GM13977 (cell line): ENCODE data around the gene UVSSA.

Experiments used
- DNase-seq: peaks from one replicate; pipeline ENCODE4 v3.0.0; 2012; ENCODE audit warnings: low spot score
- CTCF ChIP-seq: IDR thresholded peaks from 2 replicates; pipeline ENCODE4 v1.5.1; 2012; ENCODE audit warnings: mild to moderate bottlenecking, control low read depth; ENCODE audit not compliant: insufficient read depth; ENCODE audit errors: extremely low read depth, missing control alignments
- in situ Hi-C: fragments of 300-500 bp; cut with MboI; formaldehyde crosslinking; loops from one replicate; pipeline ENCODE4 v1.12.0; 2022; ENCODE audit warnings: low sequenced_read_pairs, low pct_unique_long_range_greater_than_20kb, mixed read lengths, inconsistent platforms; ENCODE audit not compliant: unreplicated experiment

Gene UVSSA

DNA sequence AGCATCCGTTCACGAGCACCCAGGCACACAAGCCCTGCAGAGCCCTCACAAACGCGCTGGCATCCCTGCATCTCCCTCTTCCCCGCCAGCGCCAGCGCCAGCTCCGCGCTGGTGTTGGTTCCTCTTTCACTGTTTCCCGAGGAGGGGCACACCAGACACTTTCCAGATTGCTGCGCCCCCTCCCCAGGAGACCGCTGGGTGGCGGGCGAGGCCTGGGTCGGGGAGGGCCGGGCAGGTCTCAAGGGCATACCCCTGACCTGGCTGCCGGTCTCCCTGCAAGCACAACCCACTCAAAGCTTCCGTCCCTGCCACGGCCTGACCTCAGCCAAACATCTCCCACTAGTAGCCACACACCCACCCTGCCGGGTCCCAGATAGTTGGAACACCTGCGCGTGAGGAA is 61.4 kb downstream of the UVSSA start:
- DNase-seq, result peak; percentile 35
- TF ChIP-seq CTCF, result no peak
- in situ Hi-C loops, result no loop called here

- in situ Hi-C loops, result no loop called here
- DNase-seq, result peak; percentile 34
- no peak for TF ChIP-seq CTCF
Measured at GRCh38 chr4:1409079-1409478, 62.1 kb downstream of the UVSSA start.

DNA sequence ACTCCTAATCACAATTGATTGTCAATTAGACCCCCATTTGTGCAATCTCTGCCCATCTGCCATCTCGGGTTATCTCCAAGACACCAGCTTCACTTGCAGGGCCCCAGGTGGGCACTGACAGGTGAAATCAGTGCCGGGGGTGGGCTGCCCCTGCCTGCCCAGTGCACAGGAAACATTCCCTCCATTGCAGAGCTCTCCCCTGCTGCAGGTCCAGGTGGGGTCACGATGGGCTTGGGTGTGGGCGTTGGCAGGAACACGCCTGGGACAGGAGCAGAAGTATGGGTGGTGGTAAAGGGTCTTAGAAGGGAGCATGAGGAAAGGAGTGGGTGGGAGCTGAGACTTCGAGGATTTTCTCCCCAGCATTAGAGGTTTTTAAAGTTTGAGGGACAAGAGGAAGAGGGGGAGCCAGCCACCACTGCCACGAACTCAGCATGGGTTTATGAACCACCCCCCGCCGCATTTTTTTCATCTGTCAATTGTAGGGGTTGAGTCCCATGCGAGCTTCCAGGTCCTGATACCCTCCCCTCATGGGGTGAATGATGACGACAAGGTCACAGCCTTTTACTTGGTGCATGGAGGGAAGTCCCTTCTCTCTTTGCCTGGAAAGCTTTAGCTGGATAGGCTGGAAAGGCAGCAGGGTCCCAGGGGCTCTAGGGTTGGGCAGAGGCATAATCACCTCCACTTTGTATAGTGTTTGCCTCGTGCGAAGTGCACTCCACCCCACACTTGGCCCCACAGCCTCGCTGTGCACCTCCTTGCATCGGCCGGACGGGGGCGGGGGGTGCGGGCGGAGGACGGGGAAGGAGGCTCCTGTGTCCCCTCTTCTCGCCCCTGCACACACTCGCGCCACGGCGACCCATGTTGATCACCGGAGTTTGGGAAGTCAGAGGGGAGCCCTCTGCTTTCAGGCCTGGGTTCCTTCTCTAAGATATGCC is 62.8 kb downstream of the UVSSA start:
- TF ChIP-seq CTCF, result no peak
- DNase-seq, result peak; percentile 40
- in situ Hi-C loops, result no loop called here

GRCh38 chr4:1410491-1411325 is 63.7 kb downstream of the UVSSA start:
- in situ Hi-C loops, result no loop called here
- TF ChIP-seq CTCF, result no peak
- peak; percentile 66 for DNase-seq

DNA sequence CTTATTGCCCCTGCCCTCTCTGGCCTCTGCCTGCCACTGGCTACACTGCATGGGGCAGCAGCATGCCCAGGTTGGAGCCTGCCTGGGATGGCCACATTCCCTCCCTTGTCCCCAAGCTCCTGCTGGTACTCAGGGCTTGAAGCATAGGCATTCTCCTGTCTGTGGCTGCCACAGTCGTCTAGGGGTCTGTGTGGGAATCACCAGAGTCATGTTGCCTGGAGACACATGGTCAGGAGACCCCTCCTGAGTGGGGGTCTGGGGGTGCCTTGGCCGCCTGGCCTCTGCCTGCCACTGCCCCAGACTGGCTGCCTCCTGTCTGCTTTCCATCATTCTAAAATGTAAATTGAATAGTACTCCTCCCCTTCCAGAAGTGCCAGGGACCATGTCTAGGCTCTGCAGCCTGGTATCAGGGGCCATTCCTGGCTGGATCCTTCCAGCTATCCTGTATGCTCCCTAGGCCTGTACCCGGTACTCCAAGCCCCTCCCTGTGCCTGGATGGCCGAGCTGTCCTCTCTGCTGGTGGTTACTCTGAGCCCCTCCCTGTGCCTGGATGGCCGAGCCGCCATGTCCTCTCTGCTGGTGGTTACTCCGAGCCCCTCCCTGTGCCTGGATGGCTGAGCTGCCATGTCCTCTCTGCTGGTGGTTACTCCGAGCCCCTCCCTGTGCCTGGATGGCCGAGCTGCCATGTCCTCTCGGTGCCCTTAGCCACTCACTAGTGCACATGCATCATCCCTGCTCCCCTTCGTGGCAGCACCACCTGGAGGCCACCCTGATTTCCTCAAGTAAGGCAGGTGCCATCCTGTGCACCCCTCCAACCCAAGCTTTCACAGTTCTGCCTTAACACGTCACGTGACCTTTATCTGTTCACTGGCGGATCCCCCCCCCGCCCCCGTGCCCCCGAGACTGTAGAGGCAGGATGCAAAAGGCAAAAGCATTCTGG is 64.7 kb downstream of the UVSSA start:
- peak; percentile 51 for DNase-seq
- in situ Hi-C loops, result no loop called here
- no peak for TF ChIP-seq CTCF
